ENCODE data around the gene RBFOX1. TPM values are rescaled to one million over a fixed set of nuclear protein-coding genes. Genes with fewer than 3 reads are reported as not detected.

The RBFOX1 gene
- total RNA-seq, 1 donor from 2014 or later, result 0.69 TPM

DNA sequence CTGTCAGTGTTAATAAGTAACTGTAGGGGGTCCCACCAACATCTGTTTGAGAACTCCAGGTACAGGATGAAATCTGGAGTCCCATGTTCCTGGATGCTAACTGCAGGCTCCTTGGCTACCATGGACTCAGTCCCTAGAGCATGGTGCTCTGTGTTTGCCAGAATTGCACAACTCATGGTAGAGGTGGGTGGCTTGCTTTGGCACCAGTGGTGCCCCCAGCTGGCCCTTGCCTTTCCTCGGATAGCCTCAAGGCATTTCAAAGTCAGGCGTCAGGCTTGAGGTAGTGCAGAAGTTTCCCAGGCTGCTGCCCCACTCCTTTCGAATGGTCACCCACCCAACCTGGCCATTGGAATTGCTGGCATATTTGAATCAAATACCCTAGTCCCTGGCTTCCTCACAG lies 179.9 kb downstream of the RBFOX1 start:
- H3K27me3 Mint-ChIP-seq (ENCODE audit: unreplicated experiment), result no peaks in the 10 kb centered on the region
- TF ChIP-seq, protein P1, sequence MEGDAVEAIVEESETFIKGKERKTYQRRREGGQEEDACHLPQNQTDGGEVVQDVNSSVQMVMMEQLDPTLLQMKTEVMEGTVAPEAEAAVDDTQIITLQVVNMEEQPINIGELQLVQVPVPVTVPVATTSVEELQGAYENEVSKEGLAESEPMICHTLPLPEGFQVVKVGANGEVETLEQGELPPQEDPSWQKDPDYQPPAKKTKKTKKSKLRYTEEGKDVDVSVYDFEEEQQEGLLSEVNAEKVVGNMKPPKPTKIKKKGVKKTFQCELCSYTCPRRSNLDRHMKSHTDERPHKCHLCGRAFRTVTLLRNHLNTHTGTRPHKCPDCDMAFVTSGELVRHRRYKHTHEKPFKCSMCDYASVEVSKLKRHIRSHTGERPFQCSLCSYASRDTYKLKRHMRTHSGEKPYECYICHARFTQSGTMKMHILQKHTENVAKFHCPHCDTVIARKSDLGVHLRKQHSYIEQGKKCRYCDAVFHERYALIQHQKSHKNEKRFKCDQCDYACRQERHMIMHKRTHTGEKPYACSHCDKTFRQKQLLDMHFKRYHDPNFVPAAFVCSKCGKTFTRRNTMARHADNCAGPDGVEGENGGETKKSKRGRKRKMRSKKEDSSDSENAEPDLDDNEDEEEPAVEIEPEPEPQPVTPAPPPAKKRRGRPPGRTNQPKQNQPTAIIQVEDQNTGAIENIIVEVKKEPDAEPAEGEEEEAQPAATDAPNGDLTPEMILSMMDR (IDR thresholded peaks at IDR 0.05; ENCODE audit: unreplicated experiment), result no peak
- H3K27ac Mint-ChIP-seq (ENCODE audit: unreplicated experiment), result no peak overlapping the region
- H3K9me3 Mint-ChIP-seq (ENCODE audit: unreplicated experiment), result peaks cover 4% of the 10 kb centered on the region
- DNase-seq (ENCODE audit: low spot score), result no peak
- H3K4me3 Mint-ChIP-seq (ENCODE audit: unreplicated experiment), result no peak overlapping the region
- peaks cover 3% of the 10 kb centered on the region for H3K36me3 Mint-ChIP-seq (ENCODE audit: low read depth, unreplicated experiment)
- H3K4me1 Mint-ChIP-seq (ENCODE audit: unreplicated experiment), result no peaks in the 10 kb centered on the region

DNA sequence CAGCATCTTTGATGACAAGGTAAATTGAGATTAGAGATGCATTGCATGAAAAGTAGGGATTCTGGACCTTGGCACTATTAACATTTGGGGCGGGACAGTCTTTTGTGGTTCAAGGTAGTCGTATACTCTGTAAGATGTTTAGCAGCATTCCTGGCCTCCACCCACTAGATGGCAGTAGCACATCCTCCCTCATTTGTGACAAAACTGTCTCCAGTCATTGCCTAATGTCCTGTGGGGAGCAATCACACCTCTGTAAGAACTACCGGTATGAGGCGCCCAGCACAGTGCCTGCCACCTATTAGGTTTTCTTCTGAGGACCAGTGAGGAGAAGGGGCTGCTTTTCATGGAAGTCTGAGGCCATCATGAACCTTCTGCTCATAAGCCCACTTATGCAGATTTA lies 180.8 kb downstream of the RBFOX1 start:
- peaks cover 4% of the 10 kb centered on the region for H3K9me3 Mint-ChIP-seq (ENCODE audit: unreplicated experiment)
- H3K4me3 Mint-ChIP-seq (ENCODE audit: unreplicated experiment), result no peak overlapping the region
- TF ChIP-seq, protein P1 (IDR thresholded peaks at IDR 0.05; ENCODE audit: unreplicated experiment), result peak; percentile 27
- H3K4me1 Mint-ChIP-seq (ENCODE audit: unreplicated experiment), result no peaks in the 10 kb centered on the region
- no peak for DNase-seq (ENCODE audit: low spot score)
- no peak overlapping the region for H3K27ac Mint-ChIP-seq (ENCODE audit: unreplicated experiment)
- peaks cover 3% of the 10 kb centered on the region for H3K36me3 Mint-ChIP-seq (ENCODE audit: low read depth, unreplicated experiment)
- no peaks in the 10 kb centered on the region for H3K27me3 Mint-ChIP-seq (ENCODE audit: unreplicated experiment)

DNA sequence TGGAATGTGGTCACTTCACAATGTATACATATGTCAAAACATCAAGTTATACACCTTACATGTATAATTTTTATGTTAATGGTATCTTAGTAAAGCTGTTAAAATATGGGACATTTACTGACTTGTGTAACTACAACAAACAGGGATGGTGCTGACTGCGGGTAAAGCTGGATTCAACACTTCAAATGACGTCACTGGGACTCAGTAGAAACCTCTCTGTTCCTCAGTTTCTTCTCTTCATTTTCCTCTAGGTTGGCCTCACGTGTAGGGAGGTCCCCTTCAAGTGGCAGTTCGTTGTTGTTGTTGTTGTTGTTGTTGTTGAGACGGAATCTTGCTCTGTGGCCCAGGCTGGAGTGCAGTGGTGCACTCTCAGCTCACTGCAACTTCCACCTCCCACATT lies 182.9 kb downstream of the RBFOX1 start:
- Mint-ChIP-seq H3K4me3 (ENCODE audit: unreplicated experiment) (no peak overlapping the region), H3K9me3 (ENCODE audit: unreplicated experiment) (peaks cover 4% of the 10 kb centered on the region)

DNA sequence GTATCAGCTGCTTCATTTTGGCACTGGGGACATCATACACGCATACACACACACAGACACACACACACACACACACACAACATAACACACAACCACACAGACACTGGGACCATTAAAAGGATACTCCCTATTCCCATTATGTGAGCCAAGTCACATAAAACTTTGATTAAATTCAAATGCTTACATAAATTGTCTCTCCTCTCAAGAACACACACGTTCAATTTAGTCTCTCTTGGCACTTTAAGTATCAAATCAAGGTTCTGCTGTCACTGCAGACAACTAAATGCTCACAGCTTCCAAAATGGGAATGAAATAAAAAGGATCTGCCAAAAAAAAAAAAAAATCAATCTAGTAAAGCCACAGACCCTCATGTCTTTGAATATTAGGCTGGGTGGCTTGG lies 184.9 kb downstream of the RBFOX1 start:
- Mint-ChIP-seq H3K4me1 (ENCODE audit: unreplicated experiment) (no peaks in the 10 kb centered on the region), H3K4me3 (ENCODE audit: unreplicated experiment) (no peak overlapping the region), H3K9me3 (ENCODE audit: unreplicated experiment) (peaks cover 4% of the 10 kb centered on the region), H3K27ac (ENCODE audit: unreplicated experiment) (no peak overlapping the region), H3K36me3 (ENCODE audit: low read depth, unreplicated experiment) (peaks cover 3% of the 10 kb centered on the region), H3K27me3 (ENCODE audit: unreplicated experiment) (no peaks in the 10 kb centered on the region)
- no peak for DNase-seq (ENCODE audit: low spot score)
- TF ChIP-seq, protein P1 (IDR thresholded peaks at IDR 0.05; ENCODE audit: unreplicated experiment), result no peak

More for the DNA sequence above, 182.9 kb downstream of the RBFOX1 start:
- no peaks in the 10 kb centered on the region for H3K27me3 Mint-ChIP-seq (ENCODE audit: unreplicated experiment)
- peaks cover 3% of the 10 kb centered on the region for H3K36me3 Mint-ChIP-seq (ENCODE audit: low read depth, unreplicated experiment)
- no peak for DNase-seq (ENCODE audit: low spot score)
- no peaks in the 10 kb centered on the region for H3K4me1 Mint-ChIP-seq (ENCODE audit: unreplicated experiment)
- no peak overlapping the region for H3K27ac Mint-ChIP-seq (ENCODE audit: unreplicated experiment)
- TF ChIP-seq, protein P1 (IDR thresholded peaks at IDR 0.05; ENCODE audit: unreplicated experiment), result no peak

DNA sequence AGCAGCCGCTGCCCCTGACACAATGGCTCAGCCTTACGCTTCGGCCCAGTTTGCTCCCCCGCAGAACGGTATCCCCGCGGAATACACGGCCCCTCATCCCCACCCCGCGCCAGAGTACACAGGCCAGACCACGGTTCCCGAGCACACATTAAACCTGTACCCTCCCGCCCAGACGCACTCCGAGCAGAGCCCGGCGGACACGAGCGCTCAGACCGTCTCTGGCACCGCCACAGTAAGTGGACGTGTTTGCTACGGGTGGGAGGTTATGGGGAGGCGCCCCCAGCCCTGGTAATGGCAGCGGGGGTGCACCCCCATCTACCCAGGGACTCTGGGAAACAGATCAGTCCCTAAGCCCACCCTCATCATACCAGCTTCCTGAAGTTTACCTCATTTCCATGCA lies 185.5 kb downstream of the RBFOX1 start:
- no peak overlapping the region for H3K4me3 Mint-ChIP-seq (ENCODE audit: unreplicated experiment)
- peaks cover 3% of the 10 kb centered on the region for H3K36me3 Mint-ChIP-seq (ENCODE audit: low read depth, unreplicated experiment)
- no peaks in the 10 kb centered on the region for H3K27me3 Mint-ChIP-seq (ENCODE audit: unreplicated experiment)
- TF ChIP-seq, protein P1 (IDR thresholded peaks at IDR 0.05; ENCODE audit: unreplicated experiment), result no peak
- H3K4me1 Mint-ChIP-seq (ENCODE audit: unreplicated experiment), result no peaks in the 10 kb centered on the region
- DNase-seq (ENCODE audit: low spot score), result no peak
- H3K9me3 Mint-ChIP-seq (ENCODE audit: unreplicated experiment), result peaks cover 4% of the 10 kb centered on the region
- H3K27ac Mint-ChIP-seq (ENCODE audit: unreplicated experiment), result no peak overlapping the region

Data from endothelial cell (in vitro differentiated cells).